Measurements from ENCODE around the gene STRN3. TPM values are rescaled to one million over a fixed set of nuclear protein-coding genes. Genes with fewer than 3 reads are reported as not detected.
"Not testable (repeated sequence)": the region's sequence is repeated elsewhere in the genome, so short reads cannot be mapped to it uniquely, and the experiment has no call there.

STRN3 gene
- total RNA-seq, 2 donors from 2014 or later, result 18.1 to 18.9 TPM

DNA sequence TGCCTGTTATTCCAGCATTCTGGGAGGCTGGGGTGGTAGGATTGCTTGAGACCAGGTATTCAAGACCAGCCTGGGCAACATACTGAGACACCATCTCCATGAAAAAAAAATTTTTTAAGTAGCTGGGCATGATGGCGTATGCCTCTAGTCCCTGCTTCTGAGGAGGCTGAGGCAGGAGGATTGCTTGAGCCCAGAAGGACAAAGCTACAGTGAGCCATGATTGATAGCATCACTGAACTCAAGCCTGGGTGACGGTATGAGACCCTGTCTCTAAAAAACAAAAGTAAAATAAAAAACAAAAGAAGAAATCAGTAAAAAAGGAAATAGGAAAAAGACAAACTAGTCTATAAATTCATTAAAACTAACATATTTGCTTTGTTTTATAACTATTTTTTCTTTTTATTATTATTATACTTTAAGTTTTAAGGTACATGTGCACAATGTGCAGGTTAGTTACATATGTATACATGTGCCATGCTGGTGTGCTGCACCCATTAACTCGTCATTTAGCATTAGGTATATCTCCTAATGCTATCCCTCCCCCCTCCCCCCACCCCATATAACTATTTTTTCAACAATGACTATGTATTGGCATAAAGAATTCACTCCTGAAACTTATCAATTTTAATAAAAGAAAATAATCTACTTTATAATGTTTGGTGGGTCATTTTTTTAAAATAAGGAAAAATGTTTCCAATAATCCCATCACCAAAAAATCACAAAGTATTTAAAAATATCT, 16.2 kb downstream of the STRN3 start:
- intact Hi-C loops (cut with DNase I), result no loop called here
- H3K36me3 ChIP-seq (replicated peaks in 1 of 2; ENCODE audit: insufficient read depth in 1 of 2, low read depth in 2 of 2), result no peaks in the 10 kb centered on the region
- no peak overlapping the region for H3K4me3 ChIP-seq
- no peak for DNase-seq
- whole genome bisulfite sequencing, 2 donors, result 92 to 98% methylated on average over 3 of the region's 3 CpGs
- H3K4me1 ChIP-seq, result no peaks in the 10 kb centered on the region
- no peaks in the 10 kb centered on the region for H3K27me3 ChIP-seq
- TF ChIP-seq, protein P1, sequence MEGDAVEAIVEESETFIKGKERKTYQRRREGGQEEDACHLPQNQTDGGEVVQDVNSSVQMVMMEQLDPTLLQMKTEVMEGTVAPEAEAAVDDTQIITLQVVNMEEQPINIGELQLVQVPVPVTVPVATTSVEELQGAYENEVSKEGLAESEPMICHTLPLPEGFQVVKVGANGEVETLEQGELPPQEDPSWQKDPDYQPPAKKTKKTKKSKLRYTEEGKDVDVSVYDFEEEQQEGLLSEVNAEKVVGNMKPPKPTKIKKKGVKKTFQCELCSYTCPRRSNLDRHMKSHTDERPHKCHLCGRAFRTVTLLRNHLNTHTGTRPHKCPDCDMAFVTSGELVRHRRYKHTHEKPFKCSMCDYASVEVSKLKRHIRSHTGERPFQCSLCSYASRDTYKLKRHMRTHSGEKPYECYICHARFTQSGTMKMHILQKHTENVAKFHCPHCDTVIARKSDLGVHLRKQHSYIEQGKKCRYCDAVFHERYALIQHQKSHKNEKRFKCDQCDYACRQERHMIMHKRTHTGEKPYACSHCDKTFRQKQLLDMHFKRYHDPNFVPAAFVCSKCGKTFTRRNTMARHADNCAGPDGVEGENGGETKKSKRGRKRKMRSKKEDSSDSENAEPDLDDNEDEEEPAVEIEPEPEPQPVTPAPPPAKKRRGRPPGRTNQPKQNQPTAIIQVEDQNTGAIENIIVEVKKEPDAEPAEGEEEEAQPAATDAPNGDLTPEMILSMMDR (IDR thresholded peaks at IDR 0.05), result no peak
- no peak for TF ChIP-seq POLR2A (IDR thresholded peaks at IDR 0.05)
- no peak for ATAC-seq
- H3K9me3 ChIP-seq, result no peaks in the 10 kb centered on the region
- H3K27ac ChIP-seq, result no peak overlapping the region

DNA sequence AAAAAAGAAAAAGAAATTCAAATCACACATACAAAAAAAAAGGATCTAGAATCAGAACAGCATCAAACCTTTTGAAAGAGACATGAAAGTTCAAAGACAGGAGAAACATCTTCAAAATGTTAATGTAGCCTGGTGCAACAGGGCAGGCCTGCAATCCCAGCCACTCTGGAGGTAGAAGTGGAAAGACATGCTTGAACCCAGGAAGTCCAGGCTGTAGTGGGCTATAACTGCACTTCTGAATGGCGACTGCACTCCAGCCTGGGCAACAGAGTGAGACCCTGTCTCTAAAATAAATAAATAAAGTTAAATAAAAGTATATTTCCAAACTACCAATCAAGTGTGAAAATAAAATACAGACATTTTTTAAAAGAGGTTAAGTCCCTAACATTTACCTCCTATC, 19.5 kb downstream of the STRN3 start:
- intact Hi-C loops (cut with DNase I), result no loop called here
- DNase-seq (no peak), ATAC-seq (no peak)
- Histone ChIP-seq H3K4me3 (no peak overlapping the region), H3K27ac (no peak overlapping the region), H3K9me3 (no peaks in the 10 kb centered on the region), H3K27me3 (no peaks in the 10 kb centered on the region), H3K4me1 (no peaks in the 10 kb centered on the region), H3K36me3 (replicated peaks in 1 of 2; ENCODE audit: insufficient read depth in 1 of 2, low read depth in 2 of 2) (no peaks in the 10 kb centered on the region)
- TF ChIP-seq POLR2A (IDR thresholded peaks at IDR 0.05), result no peak
- TF ChIP-seq, protein P1 (IDR thresholded peaks at IDR 0.05), result no peak
- 100% methylated on average over 1 of the region's 1 CpG for WGBS, 2 donors

DNA sequence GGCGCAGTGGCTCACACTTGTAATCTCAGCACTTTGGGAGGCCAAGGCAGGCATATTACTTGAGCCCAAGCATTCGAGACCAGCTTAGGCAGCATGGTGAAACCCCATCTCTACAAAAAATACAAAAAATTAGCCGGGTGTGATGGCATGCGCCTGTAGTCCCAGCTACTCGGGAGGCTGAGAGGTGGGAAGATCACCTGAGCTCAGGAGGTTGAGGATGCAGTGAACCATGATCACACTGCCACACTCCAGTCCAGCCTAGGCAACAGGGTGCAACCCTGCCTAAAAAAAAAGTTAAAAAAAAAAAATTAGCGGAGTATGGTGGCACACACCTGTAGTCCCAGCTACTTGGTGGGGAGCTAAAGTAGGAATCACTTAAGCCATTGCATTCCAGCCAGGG, 22.2 kb downstream of the STRN3 start:
- 95 to 96% methylated on average over 6 of the region's 6 CpGs for WGBS, 2 donors
- intact Hi-C loops (cut with DNase I); DNase-seq; H3K9me3 ChIP-seq; H3K27me3 ChIP-seq; H3K36me3 ChIP-seq (replicated peaks in 1 of 2; ENCODE audit: insufficient read depth in 1 of 2, low read depth in 2 of 2); H3K27ac ChIP-seq; ATAC-seq; H3K4me1 ChIP-seq; H3K4me3 ChIP-seq: not testable (repeated sequence)

DNA sequence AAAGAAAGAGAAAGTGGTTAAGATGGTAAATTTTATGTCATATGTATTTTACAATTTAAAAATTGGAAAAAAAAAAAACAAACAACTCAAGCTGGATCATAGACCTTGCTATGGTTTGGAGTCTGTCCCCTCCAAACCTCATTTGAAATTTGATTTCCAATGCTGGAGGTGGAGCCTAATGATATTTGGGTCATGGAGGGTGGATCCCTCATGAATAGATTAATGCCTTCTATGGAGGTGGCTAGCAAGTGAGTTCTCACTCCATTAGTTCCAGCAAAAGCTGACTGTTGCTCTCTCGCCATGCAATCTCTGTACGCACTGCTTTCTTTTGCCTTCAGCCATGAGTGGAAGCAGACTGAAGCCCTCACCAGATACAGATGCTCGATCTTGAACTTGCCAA, 22.9 kb downstream of the STRN3 start:
- H3K4me1 ChIP-seq, result peaks cover 7% of the 10 kb centered on the region
- H3K36me3 ChIP-seq (replicated peaks in 1 of 2; ENCODE audit: insufficient read depth in 1 of 2, low read depth in 2 of 2), result no peaks in the 10 kb centered on the region
- TF ChIP-seq, protein P1 (IDR thresholded peaks at IDR 0.05), result no peak
- TF ChIP-seq POLR2A (IDR thresholded peaks at IDR 0.05), result no peak
- no peaks in the 10 kb centered on the region for H3K27me3 ChIP-seq
- intact Hi-C loops (cut with DNase I), result no loop called here
- 99 to 100% methylated on average over 3 of the region's 3 CpGs for WGBS, 2 donors
- H3K27ac ChIP-seq, result no peak overlapping the region
- ATAC-seq (no peak), DNase-seq (no peak)
- H3K4me3 ChIP-seq, result no peak overlapping the region
- no peaks in the 10 kb centered on the region for H3K9me3 ChIP-seq

DNA sequence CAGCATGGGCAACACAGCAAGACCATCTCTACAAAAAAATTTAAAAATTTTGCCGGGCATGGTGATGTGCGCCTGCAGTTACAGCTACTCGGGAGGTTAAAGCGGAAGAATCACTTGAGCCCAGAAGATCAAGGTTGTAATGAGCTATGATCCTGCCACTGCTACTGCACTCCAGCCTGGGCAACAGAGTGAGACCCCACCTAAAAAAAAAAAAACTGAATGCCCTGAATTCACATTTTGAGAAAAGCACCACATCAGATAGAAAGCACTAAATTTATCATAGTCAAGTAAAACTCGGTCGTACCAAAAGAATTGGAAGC, 24.9 kb downstream of the STRN3 start:
- intact Hi-C loops (cut with DNase I), result no loop called here
- DNase-seq (no peak), ATAC-seq (no peak)
- TF ChIP-seq, protein P1 (IDR thresholded peaks at IDR 0.05), result no peak
- peaks cover 15% of the 10 kb centered on the region for H3K4me1 ChIP-seq
- no peaks in the 10 kb centered on the region for H3K36me3 ChIP-seq (replicated peaks in 1 of 2; ENCODE audit: insufficient read depth in 1 of 2, low read depth in 2 of 2)
- H3K9me3 ChIP-seq, result no peaks in the 10 kb centered on the region
- H3K27me3 ChIP-seq, result no peaks in the 10 kb centered on the region
- no peak overlapping the region for H3K27ac ChIP-seq
- no peak overlapping the region for H3K4me3 ChIP-seq
- 82 to 86% methylated on average over 6 of the region's 6 CpGs for WGBS, 2 donors
